NCI-H510A treated with DMSO at 0.1 percent for 48 hours (cell line): ENCODE data around the gene GRK5.

Experiments
- DNase-seq: peaks from one replicate; lab custom pipeline; 2025; lab: John Stamatoyannopoulos, UW

Gene GRK5

GRCh38 chr10:119297207-119297968 is 90.0 kb downstream of the GRK5 start:
- DNase-seq: no peak

- DNase-seq: no peak
These were observed 91.4 kb downstream of the GRK5 start for GRCh38 chr10:119298810-119299209.

DNA sequence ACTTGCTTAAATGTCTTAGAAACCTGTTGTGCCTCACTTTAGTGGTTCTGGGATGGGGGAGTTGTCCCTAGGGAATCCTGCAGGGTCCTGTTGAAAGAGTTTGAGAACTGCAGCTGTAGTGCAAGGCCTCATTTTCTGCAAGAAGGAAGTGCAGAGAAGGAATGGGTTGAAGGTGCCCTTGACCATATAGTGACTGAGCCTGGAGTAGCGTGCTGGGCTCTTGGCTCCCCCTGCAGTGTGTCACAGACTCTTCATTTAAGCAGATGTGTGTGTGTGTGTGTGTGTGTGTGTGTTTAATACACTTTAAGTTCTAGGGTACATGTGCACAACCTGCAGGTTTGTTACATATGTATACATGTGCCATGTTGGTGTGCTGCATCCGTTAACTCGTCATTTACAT is 92.2 kb downstream of the GRK5 start:
- no peak for DNase-seq

GRCh38 chr10:119301397-119301796 is 94.0 kb downstream of the GRK5 start:
- no peak for DNase-seq

GRCh38 chr10:119302172-119302571 is 94.8 kb downstream of the GRK5 start:
- DNase-seq: no peak

DNA sequence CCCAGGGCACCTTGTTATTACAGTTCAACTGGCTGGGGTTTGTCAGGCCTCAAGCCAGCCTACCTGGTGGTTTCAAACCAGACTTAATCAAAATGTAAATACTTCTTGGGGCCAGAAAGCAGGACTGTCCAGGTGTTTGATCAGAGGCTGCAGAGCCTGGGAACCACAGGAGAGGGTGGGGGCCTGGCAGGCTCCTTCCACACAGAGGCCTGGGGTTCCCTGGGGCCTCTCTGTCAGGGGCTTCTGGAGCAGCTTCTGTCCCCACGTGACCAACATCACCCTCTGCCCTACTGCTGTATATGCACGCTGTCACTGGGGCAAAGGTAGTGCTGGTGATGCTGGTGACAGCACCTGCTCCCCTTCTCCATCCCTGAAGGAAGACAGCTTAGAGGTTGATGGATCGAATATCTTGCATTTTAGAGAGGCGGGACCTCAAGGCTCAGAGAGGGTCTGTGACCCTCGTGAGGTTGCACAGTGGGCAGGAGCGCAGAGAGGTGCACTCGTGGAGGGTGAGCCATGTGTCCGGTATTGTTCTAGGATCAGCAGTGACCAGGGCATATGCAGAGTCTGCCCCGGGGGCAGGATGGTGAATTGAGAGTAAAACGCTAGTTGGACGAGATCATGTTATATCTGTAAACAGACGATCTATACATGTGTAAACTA is 95.4 kb downstream of the GRK5 start:
- DNase-seq: no peak

- no peak for DNase-seq
These were observed 96.5 kb downstream of the GRK5 start for GRCh38 chr10:119303886-119304285.

- no peak for DNase-seq
These were observed 97.2 kb downstream of the GRK5 start for GRCh38 chr10:119304541-119304940.

DNA sequence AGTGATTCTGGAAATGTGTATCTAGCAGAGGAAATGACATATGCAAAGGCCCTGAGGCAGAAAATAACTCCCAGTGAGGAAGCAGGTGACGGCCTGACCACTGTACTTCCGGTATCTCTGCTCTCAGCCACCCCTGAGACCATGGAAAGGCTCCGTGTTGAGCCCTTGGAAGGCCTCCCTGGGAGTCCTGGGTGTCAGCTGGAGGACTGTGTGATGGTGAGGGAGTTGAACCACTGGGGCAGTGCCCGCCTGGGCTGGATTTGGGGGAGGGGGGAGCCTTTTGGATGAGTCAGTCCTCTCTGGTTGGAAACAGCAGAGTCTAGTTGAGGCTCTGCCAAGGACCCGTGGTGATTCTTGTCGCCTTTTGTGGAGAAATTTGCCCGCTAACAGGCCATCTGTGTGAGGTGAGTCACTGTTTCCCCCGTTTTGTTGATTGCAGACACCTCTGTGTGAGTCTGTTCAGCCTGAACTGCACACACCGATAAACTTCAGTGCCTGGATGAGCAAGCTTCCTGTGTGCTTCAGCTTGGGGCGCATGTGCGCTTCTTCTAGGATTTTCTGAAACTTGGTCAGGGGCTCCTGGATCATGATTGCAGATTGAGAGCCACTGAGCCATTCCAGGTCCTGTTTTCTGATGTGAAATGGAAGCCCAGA is 98.6 kb downstream of the GRK5 start:
- no peak for DNase-seq

GRCh38 chr10:119306514-119306951 is 99.2 kb downstream of the GRK5 start:
- DNase-seq: peak; percentile 32

GRCh38 chr10:119306986-119307392 is 99.6 kb downstream of the GRK5 start:
- DNase-seq: no peak

DNA sequence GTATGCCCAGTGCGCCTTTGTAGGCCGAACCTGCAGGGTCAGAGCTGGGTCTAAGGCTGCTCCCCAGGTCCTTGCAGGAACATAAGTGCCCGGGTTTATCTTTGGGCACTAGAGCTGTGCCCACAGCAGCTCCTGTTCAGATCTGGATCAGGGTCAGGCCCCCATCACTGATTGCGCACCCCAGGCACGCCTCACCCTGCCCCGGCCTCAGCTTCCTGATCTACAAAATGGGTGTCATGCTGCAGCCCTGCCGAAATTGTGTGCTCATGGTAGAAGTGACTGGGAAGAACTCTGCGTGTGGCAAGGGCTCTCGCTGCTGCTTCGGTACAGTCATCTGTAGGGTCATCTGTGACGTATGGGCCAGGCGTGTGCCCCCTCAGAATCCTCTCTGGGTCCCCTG is 100.7 kb downstream of the GRK5 start:
- DNase-seq: no peak

DNA sequence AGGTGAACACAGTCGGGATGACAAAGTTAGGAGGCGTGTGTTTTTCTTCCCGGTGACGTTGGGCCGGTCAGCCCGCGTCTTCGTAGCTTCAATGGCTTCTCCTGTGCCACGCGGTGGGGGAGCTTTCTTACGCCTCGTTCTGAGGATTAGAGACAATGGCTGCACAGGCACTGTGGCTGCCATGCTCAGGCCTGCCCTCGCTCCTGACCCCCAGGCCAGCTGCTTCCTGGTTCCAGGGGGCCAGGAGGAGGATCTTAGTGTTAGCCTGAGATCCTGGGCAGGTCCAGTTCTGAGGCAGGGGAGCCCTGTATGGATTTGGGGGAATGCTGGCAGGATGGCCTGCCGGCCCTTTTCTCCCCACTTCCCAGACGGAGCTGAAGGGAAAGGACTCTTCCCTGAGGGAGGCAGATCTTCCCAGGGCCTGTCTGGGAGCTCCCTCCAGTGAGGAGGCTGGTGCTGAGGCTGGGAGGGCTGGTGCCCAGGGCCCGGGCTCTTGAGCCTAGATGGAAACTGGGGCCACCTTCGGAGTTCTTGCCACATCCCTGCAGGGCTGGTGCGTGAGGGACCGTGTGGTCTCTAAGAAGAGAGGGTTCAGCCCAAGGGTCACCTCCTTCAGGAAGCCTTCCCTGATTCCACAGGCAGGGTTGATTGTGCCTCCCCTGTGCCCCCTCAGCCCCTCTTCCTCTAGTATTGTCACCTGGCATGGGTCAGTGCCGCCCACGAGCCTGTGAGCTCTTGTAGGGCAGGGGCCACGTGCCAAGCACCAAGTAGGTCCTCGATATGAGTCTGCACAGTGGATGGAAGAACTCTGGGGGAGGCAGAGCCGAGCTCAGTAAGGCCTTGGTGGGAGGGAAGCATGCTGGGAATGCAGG is 101.4 kb downstream of the GRK5 start:
- DNase-seq: no peak

- no peak for DNase-seq
These were observed 102.0 kb downstream of the GRK5 start for GRCh38 chr10:119309423-119309770.

DNA sequence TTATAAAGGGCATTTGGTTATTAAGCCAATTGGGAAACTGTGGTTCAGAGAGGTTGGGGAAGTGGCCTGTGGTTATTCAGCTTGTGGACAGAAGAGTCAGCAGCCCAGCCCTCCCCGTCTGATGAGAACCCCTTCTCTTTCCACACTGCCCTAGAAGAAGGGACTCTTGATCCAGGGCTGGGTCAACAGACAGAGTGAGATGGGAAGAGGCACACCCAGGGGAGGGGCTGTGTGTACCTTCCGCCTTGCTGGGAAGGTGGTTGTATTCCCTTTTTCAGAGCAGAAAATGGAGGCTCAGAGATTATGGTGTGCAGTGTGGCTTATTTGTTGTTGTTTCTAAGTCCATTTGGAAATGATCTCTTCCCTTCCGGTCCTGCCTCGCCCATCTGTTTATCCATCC is 103.4 kb downstream of the GRK5 start:
- no peak for DNase-seq

- DNase-seq: no peak
These were observed 104.9 kb downstream of the GRK5 start for GRCh38 chr10:119312241-119312640.

DNA sequence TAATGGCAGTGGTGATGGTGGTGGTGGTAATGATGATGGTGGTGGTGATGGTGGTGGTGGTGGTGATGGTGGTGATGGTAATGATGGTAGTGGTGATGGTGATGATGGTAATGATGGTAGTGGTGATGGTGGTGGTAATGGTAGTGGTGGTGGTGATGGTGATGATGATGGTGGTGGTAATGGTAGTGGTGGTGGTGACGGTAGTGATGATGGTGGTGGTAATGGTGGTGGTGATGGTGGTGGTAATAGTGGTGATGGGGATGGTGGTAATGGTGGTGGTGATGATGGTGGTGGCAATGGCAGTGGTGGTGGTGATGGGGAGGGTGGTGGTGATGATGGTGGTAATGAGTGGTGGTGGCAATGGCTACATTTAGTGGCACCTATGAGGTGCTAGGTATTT is 105.7 kb downstream of the GRK5 start:
- no peak for DNase-seq

DNA sequence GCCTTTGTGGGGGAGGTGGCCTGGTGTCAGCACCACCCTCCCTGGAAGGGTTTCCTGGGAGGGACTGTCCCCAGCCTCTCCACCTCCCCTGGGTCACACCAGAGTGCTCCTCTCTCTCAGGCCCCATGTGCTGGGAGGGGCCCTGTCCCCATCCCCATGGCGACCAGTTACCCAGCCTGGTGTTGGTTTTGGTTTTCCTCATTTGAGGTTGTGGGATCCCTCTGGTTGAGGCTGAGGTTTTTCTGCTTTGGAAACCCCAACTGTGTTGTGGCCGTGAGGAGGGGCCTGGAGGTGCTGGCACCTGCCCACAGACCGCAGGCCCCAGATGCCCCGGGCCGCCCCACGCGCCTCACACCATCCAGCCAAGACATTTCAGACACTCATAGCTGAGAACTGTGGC is 106.3 kb downstream of the GRK5 start:
- DNase-seq: no peak

- DNase-seq: no peak
These were observed 106.7 kb downstream of the GRK5 start for GRCh38 chr10:119314061-119314460.

- no peak for DNase-seq
These were observed 107.1 kb downstream of the GRK5 start for GRCh38 chr10:119314486-119314885.

GRCh38 chr10:119315128-119316001 is 108.0 kb downstream of the GRK5 start:
- peak; percentile 63 for DNase-seq
